HG02870 (cell line): Measurements from ENCODE around the gene KRTAP1-1.
"Not testable (repeated sequence)": the region's sequence is repeated elsewhere in the genome, so short reads cannot be mapped to it uniquely, and the experiment has no call there.

ENCODE experiments used
- ATAC-seq: cut with Tn5 transposase; IDR thresholded peaks from one replicate; pipeline ENCODE4 v1.9.1; 2021; ENCODE audit warnings: mild to moderate bottlenecking, moderate library complexity; ENCODE audit not compliant: unreplicated experiment

Gene KRTAP1-1

GRCh38 chr17:41040783-41041571 lies at the start of gene KRTAP1-1:
Gene KRTAP1-1, minus strand, starts transcription at chr17:41041450. Its CDS starts 53 bp downstream, at chr17:41041397.
- not testable (repeated sequence) for ATAC-seq

GRCh38 chr17:41088760-41089352 lies 47.6 kb upstream of the KRTAP1-1 start:
- ATAC-seq: not testable (repeated sequence)

- not testable (repeated sequence) for ATAC-seq
Observed at GRCh38 chr17:41084100-41084856, 43.0 kb upstream of the KRTAP1-1 start, which contains the start of gene KRTAP4-7. Gene KRTAP4-7, plus strand, starts transcription at chr17:41084150. Its CDS starts 57 bp downstream, at chr17:41084207.

- not testable (repeated sequence) for ATAC-seq
Observed at GRCh38 chr17:41083427-41083826, 42.2 kb upstream of the KRTAP1-1 start.

GRCh38 chr17:41082626-41083025 lies 41.4 kb upstream of the KRTAP1-1 start:
- ATAC-seq: no peak

GRCh38 chr17:41076788-41077187 lies 35.5 kb upstream of the KRTAP1-1 start:
- no peak for ATAC-seq

GRCh38 chr17:41073676-41074075 lies 32.4 kb upstream of the KRTAP1-1 start:
- ATAC-seq: no peak

GRCh38 chr17:41071606-41072360 lies 30.5 kb upstream of the KRTAP1-1 start:
- ATAC-seq: no peak

- ATAC-seq: no peak
Observed at GRCh38 chr17:41069031-41069430, 27.8 kb upstream of the KRTAP1-1 start.

GRCh38 chr17:41067281-41067680 lies 26.0 kb upstream of the KRTAP1-1 start:
- no peak for ATAC-seq

GRCh38 chr17:41065829-41066624 lies 24.8 kb upstream of the KRTAP1-1 start, which contains the start of gene KRTAP2-4:
Gene KRTAP2-4, minus strand, starts transcription at chr17:41065879. Its CDS starts 34 bp downstream, at chr17:41065845.
- ATAC-seq: no peak

- not testable (repeated sequence) for ATAC-seq
Observed at GRCh38 chr17:41065016-41065689, 23.9 kb upstream of the KRTAP1-1 start.

GRCh38 chr17:41064301-41064700 lies 23.1 kb upstream of the KRTAP1-1 start:
- ATAC-seq: no peak

GRCh38 chr17:41063449-41063848 lies 22.2 kb upstream of the KRTAP1-1 start:
- ATAC-seq: no peak

- no peak for ATAC-seq
Observed at GRCh38 chr17:41061964-41062363, 20.7 kb upstream of the KRTAP1-1 start.

- no peak for ATAC-seq
Observed at GRCh38 chr17:41060052-41060604, 18.9 kb upstream of the KRTAP1-1 start, which contains the start of gene KRTAP2-3. Gene KRTAP2-3, minus strand, starts transcription at chr17:41060114. Its CDS starts 64 bp downstream, at chr17:41060050.

- ATAC-seq: not testable (repeated sequence)
Observed at GRCh38 chr17:41059276-41060051, 18.2 kb upstream of the KRTAP1-1 start.

- ATAC-seq: no peak
Observed at GRCh38 chr17:41058741-41059140, 17.5 kb upstream of the KRTAP1-1 start.
